ENCODE results near the gene FSD1L.
"Not testable (repeated sequence)": the region's sequence is repeated elsewhere in the genome, so short reads cannot be mapped to it uniquely, and the experiment has no call there.

- TF ChIP-seq CTCF, POLR2A (IDR thresholded peaks at IDR 0.05): not testable (repeated sequence)
These were observed 73.2 kb downstream of the FSD1L start for GRCh38 chr9:105520992-105521391.
